Cardiac atrium fibroblast (primary cell): ENCODE results near the gene EVA1B. TPM values are rescaled to one million over a fixed set of nuclear protein-coding genes. Genes with fewer than 3 reads are reported as not detected.

Source experiments
- total RNA-seq: library from RNA; depleted of rRNA; stranded (reverse); fragments of >200 nt; gene quantifications from 2 replicates; pipeline ENCODE4 v1.2.3, GENCODE V29; 2015

The EVA1B gene, protein sequence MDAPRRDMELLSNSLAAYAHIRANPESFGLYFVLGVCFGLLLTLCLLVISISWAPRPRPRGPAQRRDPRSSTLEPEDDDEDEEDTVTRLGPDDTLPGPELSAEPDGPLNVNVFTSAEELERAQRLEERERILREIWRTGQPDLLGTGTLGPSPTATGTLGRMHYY
- 209 and 221 TPM in 2 replicates for total RNA-seq

DNA sequence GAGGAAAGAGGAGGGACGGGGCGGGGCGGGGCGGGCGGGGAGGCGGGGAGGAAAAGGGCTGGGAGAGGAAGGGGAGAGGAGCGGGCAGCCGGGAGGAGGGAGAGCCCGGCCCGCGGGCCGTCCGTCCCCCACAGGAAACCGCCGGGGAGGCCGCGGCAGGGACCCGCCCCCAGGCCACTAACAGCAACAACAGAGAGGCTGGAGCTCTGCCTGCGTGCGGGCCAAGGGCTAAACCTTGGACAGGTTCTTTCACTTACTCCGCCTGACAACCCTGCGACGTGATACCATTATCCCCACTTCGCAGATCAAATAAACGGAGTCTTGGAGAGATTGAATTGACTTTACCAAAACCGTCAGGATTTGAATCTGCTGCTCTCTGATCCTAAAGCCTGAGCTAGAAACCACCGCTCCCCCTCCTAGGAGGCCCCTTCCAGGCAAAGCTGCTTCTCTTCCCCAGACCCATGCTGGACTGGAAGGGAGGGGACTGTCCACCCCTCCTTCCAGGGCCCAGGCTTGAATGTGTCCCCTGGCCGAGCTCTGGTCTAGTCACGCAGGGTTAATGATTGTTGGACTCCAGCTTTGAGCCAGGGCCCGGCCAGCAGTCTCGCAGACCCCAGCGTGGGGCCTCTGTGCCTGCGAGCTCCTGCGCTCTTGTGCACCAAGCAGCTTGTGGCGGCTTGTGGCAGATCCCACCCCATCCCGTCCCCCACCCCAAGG lies at the start of gene EVA1B:
Gene EVA1B (minus strand): TSS at position 10 of the 717 bp plus-strand sequence. CDS start 608 bp downstream, outside the sequence.

DNA sequence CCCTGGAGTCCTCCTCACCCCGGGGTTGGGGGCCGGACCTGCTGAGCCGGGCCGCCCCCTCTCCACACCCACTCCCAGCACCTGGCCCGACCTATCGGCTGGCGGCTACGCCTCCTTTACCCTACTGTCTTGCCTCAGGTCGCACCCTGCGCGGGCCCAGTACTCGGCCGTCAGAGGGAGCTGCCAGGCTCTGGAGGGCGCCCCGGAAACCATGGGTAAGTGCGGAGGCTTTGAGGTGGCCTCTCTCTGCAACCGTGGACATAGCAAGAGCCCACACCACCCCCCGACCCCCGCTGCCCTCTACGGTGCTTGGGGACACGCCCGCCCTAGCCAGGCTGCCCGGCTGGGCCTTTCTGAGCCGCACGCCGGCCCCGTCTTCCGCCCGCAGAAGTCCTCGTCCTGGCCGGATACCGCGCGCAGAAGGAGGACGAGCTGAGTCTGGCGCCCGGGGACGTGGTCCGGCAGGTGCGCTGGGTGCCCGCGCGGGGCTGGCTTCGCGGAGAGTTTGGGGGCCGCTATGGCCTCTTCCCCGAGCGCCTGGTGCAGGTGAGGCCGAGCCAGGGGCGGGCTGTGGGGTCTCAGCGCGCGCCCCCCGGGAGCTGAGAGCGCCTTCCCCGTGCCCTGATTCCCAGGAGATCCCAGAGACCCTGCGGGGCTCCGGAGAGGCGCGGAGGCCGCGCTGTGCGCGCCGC lies 17.1 kb downstream of the EVA1B start, which contains the start of gene SH3D21:
Gene SH3D21 (plus strand): TSS at position 159 of the 692 bp plus-strand sequence. CDS start 53 bp downstream, at position 212.

Other genes starting within 250 kb of the EVA1B start
- 0.90 TPM in 1 of 2 replicates, not detected in the other for gene TEKT2, start 239.6 kb downstream of the EVA1B start, total RNA-seq
- 36.1 and 40.6 TPM in 2 replicates for gene ADPRS, start 234.8 kb downstream of the EVA1B start, total RNA-seq
- gene COL8A2, start 198.4 kb downstream of the EVA1B start, total RNA-seq = 1.4 and 1.5 TPM in 2 replicates
- 74.9 and 95.9 TPM in 2 replicates for gene TRAPPC3, start 174.2 kb downstream of the EVA1B start, total RNA-seq
- 117 and 192 TPM in 2 replicates for gene MAP7D1, start 167.5 kb downstream of the EVA1B start, total RNA-seq
- gene THRAP3, start 99.2 kb downstream of the EVA1B start, total RNA-seq = 58.3 and 69.5 TPM in 2 replicates
- gene SH3D21, start 17.3 kb downstream of the EVA1B start, total RNA-seq = 3.6 and 4.7 TPM in 2 replicates
- gene STK40, start 62.3 kb upstream of the EVA1B start, total RNA-seq = 14.3 and 41.7 TPM in 2 replicates
- gene LSM10, start 74.3 kb upstream of the EVA1B start, total RNA-seq = 24.7 and 47.8 TPM in 2 replicates
- 3.2 and 8.3 TPM in 2 replicates for gene OSCP1, start 126.8 kb upstream of the EVA1B start, total RNA-seq
- gene MRPS15, start 140.7 kb upstream of the EVA1B start, total RNA-seq = 61.2 and 63.3 TPM in 2 replicates
- under 0.01 TPM in 1 of 2 replicates, not detected in the other for gene CSF3R, start 159.3 kb upstream of the EVA1B start, total RNA-seq